Activated naive CD8-positive, alpha-beta T cell treated with anti-CD3 and anti-CD28 coated beads, Interleukin-2, amount 10 ng/mL, durations not matched to agents 7 days and 5 days (primary cell): Measurements from ENCODE around the gene MRFAP1L1. TPM values are rescaled to one million over a fixed set of nuclear protein-coding genes. Genes with fewer than 3 reads are reported as not detected.
A peak's percentile ranks its signal among the peaks of the same experiment; 100 is the strongest.
"Not testable (repeated sequence)": the region's sequence is repeated elsewhere in the genome, so short reads cannot be mapped to it uniquely, and the experiment has no call there.

ENCODE experiments used
- ATAC-seq: fragments of 150-1000 bp; cut with Tn5 transposase; one replicate; pipeline ENCODE4 v1.10.0; 2021; ENCODE audit warnings: low read depth, moderate library complexity
- POLR2A ChIA-PET: fragments of 350-600 bp; sonication (Branson Sonifier 250); formaldehyde crosslinking; loops from one replicate; lab custom pipeline; 2021; ENCODE audit warnings: antibody characterized with exemption; lab: Charles Lee
- DNase-seq: peaks from one replicate; pipeline ENCODE4 v3.0.0; 2021
- H3K27ac Mint-ChIP-seq: one replicate; pipeline ENCODE4 v1.8.0; 2022; ENCODE audit warnings: mild to moderate bottlenecking, mixed read lengths
- H3K27me3 Mint-ChIP-seq: one replicate; pipeline ENCODE4 v1.8.0; 2022; ENCODE audit warnings: mild to moderate bottlenecking, moderate library complexity, mixed read lengths
- H3K36me3 Mint-ChIP-seq: one replicate; pipeline ENCODE4 v1.8.0; 2021; ENCODE audit warnings: mild to moderate bottlenecking, mixed read lengths
- H3K4me1 Mint-ChIP-seq: one replicate; pipeline ENCODE4 v1.8.0; 2021; ENCODE audit warnings: mixed read lengths
- H3K4me3 Mint-ChIP-seq: one replicate; pipeline ENCODE4 v1.8.0; 2022; ENCODE audit warnings: mild to moderate bottlenecking, moderate library complexity, mixed read lengths
- H3K9me3 Mint-ChIP-seq: one replicate; pipeline ENCODE4 v1.8.0; 2021; ENCODE audit warnings: mixed read lengths
- total RNA-seq, 2 experiments: library from RNA; stranded (reverse); gene quantifications; one replicate each; pipeline ENCODE4 v1.2.3, GENCODE V29; 2021

Gene MRFAP1L1
- total RNA-seq, 2 experiments from 2014 or later: 74.6 to 80.0 TPM

GRCh38 chr4:6672541-6673190, 37.0 kb downstream of the MRFAP1L1 start:
- H3K27ac Mint-ChIP-seq: peak overlapping the region; percentile 99
- not testable (repeated sequence) for ATAC-seq, H3K27me3 Mint-ChIP-seq, DNase-seq, H3K9me3 Mint-ChIP-seq
- H3K36me3 Mint-ChIP-seq: peaks cover 25% of the 10 kb centered on the region
- POLR2A ChIA-PET: interaction anchor here (1.0 to 5.6 kb wide), 10 partner anchors 10 to 105 kb away, joined by 3 to 199 read pairs (median 26); partner anchors contain the start of genes BLOC1S4, MRFAP1, MRFAP1L1 and S100P
- peaks cover 34% of the 10 kb centered on the region for H3K4me1 Mint-ChIP-seq
- H3K4me3 Mint-ChIP-seq: peak overlapping the region; percentile 94

- DNase-seq: no peak
- Mint-ChIP-seq H3K27ac (no peak overlapping the region), H3K4me3 (no peak overlapping the region), H3K36me3 (peaks cover 20% of the 10 kb centered on the region), H3K9me3 (no peaks in the 10 kb centered on the region), H3K4me1 (peaks cover 28% of the 10 kb centered on the region), H3K27me3 (peaks cover 1% of the 10 kb centered on the region)
- POLR2A ChIA-PET: interaction anchor here (3.1 to 5.1 kb wide), 4 partner anchors 9 to 35 kb away, joined by 18 to 124 read pairs (median 52); partner anchors contain the start of genes MRFAP1 and MRFAP1L1
- no peak for ATAC-seq
These were observed 37.5 kb downstream of the MRFAP1L1 start for GRCh38 chr4:6672131-6672530.

- peaks cover 1% of the 10 kb centered on the region for H3K27me3 Mint-ChIP-seq
- no peak overlapping the region for H3K4me3 Mint-ChIP-seq
- peaks cover 17% of the 10 kb centered on the region for H3K36me3 Mint-ChIP-seq
- no peaks in the 10 kb centered on the region for H3K9me3 Mint-ChIP-seq
- no peak for DNase-seq
- POLR2A ChIA-PET: interaction anchor here (0.6 to 5.1 kb wide), 4 partner anchors 9 to 594 kb away, joined by 3 to 68 read pairs (median 20); partner anchors contain the start of gene MRFAP1
- H3K27ac Mint-ChIP-seq: no peak overlapping the region
- H3K4me1 Mint-ChIP-seq: peaks cover 23% of the 10 kb centered on the region
- no peak for ATAC-seq
These were observed 38.0 kb downstream of the MRFAP1L1 start for GRCh38 chr4:6671648-6672047.

- Mint-ChIP-seq H3K9me3 (no peaks in the 10 kb centered on the region), H3K4me3 (no peak overlapping the region), H3K27me3 (peaks cover 5% of the 10 kb centered on the region), H3K27ac (no peak overlapping the region), H3K36me3 (peaks cover 3% of the 10 kb centered on the region), H3K4me1 (peaks cover 3% of the 10 kb centered on the region)
- ATAC-seq (no peak), DNase-seq (no peak)
- POLR2A ChIA-PET: no interaction called here
These were observed 41.3 kb downstream of the MRFAP1L1 start for GRCh38 chr4:6668391-6668790.

GRCh38 chr4:6665320-6665654, 44.4 kb downstream of the MRFAP1L1 start:
- no peaks in the 10 kb centered on the region for H3K36me3 Mint-ChIP-seq
- H3K27me3 Mint-ChIP-seq: peaks cover 32% of the 10 kb centered on the region
- ATAC-seq (no peak), DNase-seq (no peak)
- no peaks in the 10 kb centered on the region for H3K9me3 Mint-ChIP-seq
- no peak overlapping the region for H3K27ac Mint-ChIP-seq
- POLR2A ChIA-PET: no interaction called here
- H3K4me3 Mint-ChIP-seq: no peak overlapping the region
- H3K4me1 Mint-ChIP-seq: no peaks in the 10 kb centered on the region

- no peak overlapping the region for H3K27ac Mint-ChIP-seq
- POLR2A ChIA-PET: interaction anchor here (1.0 to 4.4 kb wide), 3 partner anchors 9 to 89 kb away, joined by 4 to 35 read pairs (median 15); partner anchors contain the start of genes MAN2B2 and MRFAP1
- peak; percentile 13 for ATAC-seq
These were observed 45.9 kb downstream of the MRFAP1L1 start for GRCh38 chr4:6663596-6664393.

GRCh38 chr4:6662591-6662990, 47.1 kb downstream of the MRFAP1L1 start:
- POLR2A ChIA-PET: interaction anchor here (2.4 to 4.4 kb wide), 2 partner anchors 11 to 22 kb away, joined by 15 to 35 read pairs; partner anchors contain the start of gene MRFAP1
- peaks cover 44% of the 10 kb centered on the region for H3K27me3 Mint-ChIP-seq
- peaks cover 4% of the 10 kb centered on the region for H3K4me1 Mint-ChIP-seq
- ATAC-seq (no peak), DNase-seq (no peak)
- H3K9me3 Mint-ChIP-seq: no peaks in the 10 kb centered on the region
- no peaks in the 10 kb centered on the region for H3K36me3 Mint-ChIP-seq
- H3K27ac Mint-ChIP-seq: no peak overlapping the region
- H3K4me3 Mint-ChIP-seq: no peak overlapping the region

More at GRCh38 chr4:6663596-6664393, 45.9 kb downstream of the MRFAP1L1 start:
- Mint-ChIP-seq H3K4me3 (peak overlapping the region; percentile 63), H3K4me1 (peaks cover 3% of the 10 kb centered on the region), H3K27me3 (peaks cover 44% of the 10 kb centered on the region), H3K36me3 (no peaks in the 10 kb centered on the region), H3K9me3 (no peaks in the 10 kb centered on the region)
- DNase-seq: no peak

GRCh38 chr4:6660430-6660829, 49.2 kb downstream of the MRFAP1L1 start:
- Mint-ChIP-seq H3K27me3 (peaks cover 44% of the 10 kb centered on the region), H3K9me3 (no peaks in the 10 kb centered on the region), H3K4me3 (no peak overlapping the region), H3K36me3 (no peaks in the 10 kb centered on the region), H3K4me1 (peaks cover 6% of the 10 kb centered on the region), H3K27ac (no peak overlapping the region)
- ATAC-seq: no peak
- DNase-seq: no peak
- POLR2A ChIA-PET: interaction anchor here (0.7 to 2.0 kb wide), 2 partner anchors 11 to 13 kb away, joined by 3 to 18 read pairs; a partner anchor contains a TSS

GRCh38 chr4:6659897-6660296, 49.8 kb downstream of the MRFAP1L1 start:
- peaks cover 6% of the 10 kb centered on the region for H3K4me1 Mint-ChIP-seq
- no peaks in the 10 kb centered on the region for H3K9me3 Mint-ChIP-seq
- H3K4me3 Mint-ChIP-seq: no peak overlapping the region
- POLR2A ChIA-PET: interaction anchor here (0.7 to 2.1 kb wide), 3 partner anchors 10 to 18 kb away, joined by 3 to 19 read pairs (median 18); partner anchors contain the start of gene MRFAP1
- H3K27ac Mint-ChIP-seq: no peak overlapping the region
- ATAC-seq (no peak), DNase-seq (no peak)
- no peaks in the 10 kb centered on the region for H3K36me3 Mint-ChIP-seq
- H3K27me3 Mint-ChIP-seq: peaks cover 44% of the 10 kb centered on the region

- peaks cover 6% of the 10 kb centered on the region for H3K4me1 Mint-ChIP-seq
- no peaks in the 10 kb centered on the region for H3K36me3 Mint-ChIP-seq
- POLR2A ChIA-PET: interaction anchor here (1.2 to 2.1 kb wide), 3 partner anchors 13 to 17 kb away, joined by 3 to 19 read pairs (median 18); partner anchors contain the start of gene MRFAP1
- H3K4me3 Mint-ChIP-seq: peak overlapping the region; percentile 68
- ATAC-seq: peak; percentile 82
- no peaks in the 10 kb centered on the region for H3K9me3 Mint-ChIP-seq
- H3K27me3 Mint-ChIP-seq: peaks cover 43% of the 10 kb centered on the region
- peak; percentile 68 for DNase-seq
- no peak overlapping the region for H3K27ac Mint-ChIP-seq
These were observed 51.0 kb downstream of the MRFAP1L1 start for GRCh38 chr4:6658597-6659075.

- no peak overlapping the region for H3K27ac Mint-ChIP-seq
- H3K4me3 Mint-ChIP-seq: peak overlapping the region; percentile 68
- DNase-seq (no peak), ATAC-seq (no peak)
- H3K9me3 Mint-ChIP-seq: no peaks in the 10 kb centered on the region
- H3K27me3 Mint-ChIP-seq: peaks cover 38% of the 10 kb centered on the region
- H3K4me1 Mint-ChIP-seq: peaks cover 6% of the 10 kb centered on the region
- no peaks in the 10 kb centered on the region for H3K36me3 Mint-ChIP-seq
- POLR2A ChIA-PET: interaction anchor here (0.7 to 2.1 kb wide), 3 partner anchors 13 to 22 kb away, joined by 3 to 19 read pairs (median 3); partner anchors contain the start of gene MRFAP1
These were observed 51.5 kb downstream of the MRFAP1L1 start for GRCh38 chr4:6658209-6658595.
